Stimulated activated CD8-positive, alpha-beta memory T cell treated with anti-CD3 and anti-CD28 coated beads, Interleukin-15, amount 100 ng/mL, for 48 hours (primary cell): ENCODE results near the gene C3orf20.
A peak's percentile ranks its signal among the peaks of the same experiment; 100 is the strongest.

Experiments
- DNase-seq, 2 donors: peaks; one replicate each; pipeline ENCODE4 v3.0.0-alpha.2; 2020; ENCODE audit warnings: low read depth in 2 of 2

C3orf20 gene

DNA sequence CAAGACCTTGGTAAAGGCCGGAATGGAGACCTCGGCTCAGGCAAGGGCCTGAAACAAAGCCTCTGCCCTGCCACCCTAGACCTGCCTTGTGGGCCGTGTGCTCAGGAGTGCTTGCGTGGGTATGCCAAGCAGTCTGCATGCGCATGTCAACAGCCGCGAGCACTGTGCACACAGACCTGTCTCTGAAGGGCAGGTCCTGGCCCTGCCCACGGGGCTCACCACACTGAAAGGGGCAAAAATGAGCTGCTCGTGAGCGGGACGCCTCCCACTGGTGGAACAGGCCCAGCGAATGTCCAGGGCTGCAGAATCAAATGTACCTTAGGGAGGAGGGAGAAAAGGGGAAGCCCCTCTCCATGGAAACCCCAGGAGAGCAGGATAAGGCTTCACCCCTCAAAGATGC is 99.5 kb downstream of the C3orf20 start:
- DNase-seq, result no peak

DNA sequence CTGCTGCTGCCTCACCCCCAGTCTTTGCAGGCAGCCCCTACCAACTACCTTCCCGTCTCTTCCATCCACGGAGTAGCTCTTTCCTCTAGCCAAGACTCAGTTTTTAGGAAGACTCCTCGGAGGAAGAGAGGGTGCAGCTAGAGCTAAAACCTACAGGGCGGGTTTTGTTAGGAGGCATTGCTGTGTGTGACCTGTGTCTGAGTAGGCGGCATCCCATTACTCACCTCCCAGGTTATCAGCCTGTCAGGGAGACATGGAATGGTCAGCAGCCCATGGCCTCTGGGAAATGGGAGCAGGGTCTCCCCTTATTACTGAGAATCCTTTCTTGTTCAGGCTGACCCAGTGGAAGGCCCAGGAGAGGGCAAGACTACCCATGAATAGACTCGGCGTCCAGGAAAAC is 100.1 kb downstream of the C3orf20 start:
- DNase-seq, result no peak

DNA sequence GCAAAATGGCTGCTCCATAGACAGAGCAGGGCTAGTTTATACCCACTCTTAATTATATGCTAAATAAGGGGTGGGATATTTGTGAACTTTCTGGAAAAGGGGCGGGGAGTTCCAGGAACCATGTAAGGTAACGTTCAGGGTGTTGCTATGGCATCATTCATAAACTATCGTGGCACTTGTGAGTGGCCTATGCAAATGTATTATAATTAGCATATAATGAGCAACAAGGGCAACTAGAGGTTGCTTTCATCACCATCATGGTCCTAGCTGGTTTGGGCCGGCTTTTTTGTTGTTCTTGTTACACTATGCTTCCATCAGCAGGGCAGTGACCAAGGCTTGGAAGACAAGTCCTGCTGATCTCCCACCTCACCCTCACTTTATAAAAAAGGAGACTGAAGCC is 100.6 kb downstream of the C3orf20 start:
- DNase-seq, result no peak

DNA sequence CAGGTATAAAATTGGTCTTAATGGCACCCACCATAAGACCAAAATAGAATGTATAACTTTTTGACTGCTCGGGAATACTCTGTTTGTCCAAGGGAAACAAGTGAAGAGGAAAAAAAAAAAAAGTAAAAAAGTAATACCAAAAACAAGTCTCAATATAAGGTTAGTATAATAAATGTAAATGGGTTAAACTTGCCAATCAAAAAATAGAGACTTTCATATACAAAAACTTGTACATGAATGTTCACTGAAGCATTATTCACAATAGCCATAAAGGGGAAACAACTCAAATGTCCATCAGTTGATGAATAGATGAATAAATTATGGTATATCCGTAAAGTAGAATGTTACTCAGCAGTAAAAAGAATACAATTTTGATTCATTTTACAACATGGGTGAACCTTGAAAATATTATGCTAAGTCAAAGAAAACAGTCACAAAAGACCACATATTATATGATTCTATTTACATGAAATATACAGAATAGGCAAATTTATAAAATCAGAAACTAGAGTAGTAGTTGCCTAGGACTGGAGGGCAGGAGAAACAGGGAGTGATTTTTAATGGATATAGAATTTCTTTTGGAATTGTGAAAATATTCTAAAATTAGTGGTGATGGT is 104.2 kb downstream of the C3orf20 start:
- no peak for DNase-seq

DNA sequence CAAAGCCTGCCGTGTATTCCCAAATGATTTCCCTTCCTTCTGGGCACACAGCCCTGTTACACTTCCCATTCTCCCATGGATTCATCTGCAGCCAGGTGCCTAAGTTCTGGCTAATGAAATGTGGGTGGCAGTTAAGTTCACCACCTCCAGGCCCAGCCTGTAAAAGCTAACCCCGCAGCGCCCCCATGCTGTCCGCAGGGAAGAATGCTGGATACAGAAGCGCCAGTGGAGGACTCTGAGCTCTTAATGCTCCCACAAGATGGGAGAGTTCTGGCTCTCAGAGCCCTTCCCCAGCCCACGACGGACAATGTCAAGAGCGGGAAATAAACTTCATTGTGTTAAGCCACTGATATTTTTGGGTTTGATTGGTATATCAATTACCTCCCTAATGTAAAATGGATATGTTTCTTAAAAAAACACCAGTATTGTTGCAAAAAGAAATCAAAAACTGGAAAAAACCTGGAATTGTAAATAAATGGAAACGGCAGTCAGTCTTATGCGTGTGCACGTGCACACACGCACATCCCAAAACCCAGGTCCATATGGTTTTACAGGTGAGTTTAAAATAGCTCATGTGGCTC is 106.1 kb downstream of the C3orf20 start:
- DNase-seq, result no peak

DNA sequence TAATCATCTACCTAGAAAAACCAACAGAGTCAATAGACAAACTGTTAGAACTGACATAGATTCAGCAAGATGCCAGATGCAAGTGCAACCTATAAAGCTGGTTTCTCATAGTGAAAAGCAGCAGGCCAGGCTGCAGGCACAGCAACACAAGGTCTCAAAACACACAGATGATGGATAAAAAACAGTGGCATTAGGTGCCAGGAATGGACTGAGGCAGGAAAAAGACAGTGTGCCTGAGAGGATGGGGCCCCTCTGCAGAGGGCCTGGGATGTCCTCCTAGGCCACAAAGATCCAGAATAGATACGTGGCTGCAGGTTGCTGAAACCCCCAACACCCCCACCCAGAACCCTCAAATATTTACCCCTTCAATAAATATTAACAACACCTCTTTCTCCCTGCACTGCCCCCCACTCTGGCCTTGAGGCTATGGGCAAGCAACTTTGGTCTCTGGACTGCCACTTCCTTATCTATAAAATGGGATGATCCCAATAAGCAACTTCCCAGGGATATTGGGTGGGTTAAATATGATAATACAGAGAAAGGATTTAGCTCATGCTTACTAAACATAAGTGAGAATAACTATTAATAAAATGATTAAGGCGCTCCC is 108.6 kb downstream of the C3orf20 start:
- no peak for DNase-seq

DNA sequence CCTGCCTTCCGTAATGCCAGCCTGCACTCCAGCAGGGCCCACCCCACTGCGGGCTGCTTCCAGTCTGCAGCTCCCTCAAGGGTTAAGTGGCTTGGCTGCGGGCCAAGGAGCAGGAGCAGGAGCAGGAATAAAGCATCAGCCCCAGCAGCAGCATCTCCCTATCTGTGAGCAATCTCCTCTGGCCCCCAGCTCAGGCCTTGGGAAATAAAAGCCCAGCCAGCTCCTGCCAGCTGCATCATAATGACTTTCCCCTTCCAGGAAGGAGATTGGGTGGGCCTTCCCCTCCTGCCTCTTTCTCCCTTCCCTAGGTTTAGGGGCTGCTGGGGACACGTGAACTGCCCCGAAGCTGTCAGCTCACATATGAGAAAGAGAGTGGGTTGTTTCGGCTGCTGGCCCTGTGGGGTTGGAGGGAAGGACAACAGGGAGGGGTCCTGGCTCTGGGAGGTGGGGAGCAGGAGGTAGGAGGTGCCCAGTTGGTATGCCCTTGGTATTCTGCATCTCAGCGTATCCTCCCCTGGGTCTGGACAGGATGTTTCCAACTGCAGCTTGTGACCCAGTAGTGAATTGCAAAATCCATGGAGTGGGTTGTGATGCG is 109.2 kb downstream of the C3orf20 start:
- no peak for DNase-seq

DNA sequence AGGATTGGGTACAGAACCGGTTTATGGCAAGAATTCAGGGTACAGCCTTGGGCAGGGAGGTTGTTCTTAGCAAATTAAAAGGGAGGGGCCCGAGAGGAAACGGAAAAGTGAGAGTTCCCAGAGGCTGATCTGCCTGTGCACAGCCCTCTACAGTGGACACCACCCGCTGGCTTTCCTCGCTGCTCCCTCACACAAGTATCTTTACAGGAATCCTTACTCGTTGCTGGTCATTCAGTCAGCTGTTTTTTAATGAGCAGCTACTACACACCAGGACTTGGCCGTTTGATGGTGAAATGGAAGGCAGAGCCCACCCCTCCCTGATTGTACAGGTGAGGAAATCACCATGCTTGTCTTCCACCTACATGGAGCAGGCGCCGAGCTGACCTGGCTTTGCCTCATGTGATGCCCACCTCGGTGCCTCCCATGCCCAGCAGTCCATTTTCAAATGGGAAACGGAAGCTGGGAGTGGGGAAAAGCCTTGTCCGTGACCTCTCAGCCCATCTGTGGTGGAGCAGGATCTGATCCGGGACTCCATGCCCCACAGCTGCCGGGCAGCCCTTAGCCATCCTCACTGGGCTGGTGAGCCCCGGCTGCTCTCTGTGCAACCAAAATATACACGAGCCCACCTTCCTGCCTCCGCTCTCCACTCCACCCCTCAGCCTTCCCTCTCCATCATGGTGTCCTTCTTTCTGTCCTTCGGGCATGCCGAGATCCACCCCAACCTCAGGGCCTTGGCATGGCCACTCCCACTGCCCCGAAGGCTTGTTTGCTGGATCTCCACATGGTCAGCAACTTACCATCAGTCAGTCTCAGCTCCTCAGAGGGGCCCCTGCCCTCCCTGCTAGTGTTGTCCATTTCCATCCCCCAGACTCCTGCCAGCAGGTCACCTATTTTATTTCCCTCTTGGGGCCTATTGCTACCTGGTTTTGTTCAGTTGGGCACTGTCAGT is 110.5 kb downstream of the C3orf20 start:
- DNase-seq, result no peak

DNA sequence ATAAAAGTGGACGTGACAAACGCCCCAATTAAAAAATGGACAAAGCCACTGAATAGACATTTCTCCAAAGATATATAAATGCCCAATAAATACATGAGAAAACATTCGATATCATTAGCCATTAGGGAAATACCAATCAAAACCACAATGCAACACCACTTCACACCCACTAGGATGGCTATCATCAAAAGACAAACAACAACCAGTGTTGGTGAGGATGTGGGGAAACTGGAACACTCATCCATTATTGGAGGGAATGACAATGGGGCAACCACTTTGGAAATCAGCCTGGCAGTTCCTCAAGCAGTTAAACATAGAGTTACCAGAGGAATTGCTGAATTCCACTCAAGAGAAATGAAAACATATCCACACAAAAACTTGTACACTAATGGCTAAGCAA is 111.4 kb downstream of the C3orf20 start:
- DNase-seq, result no peak

DNA sequence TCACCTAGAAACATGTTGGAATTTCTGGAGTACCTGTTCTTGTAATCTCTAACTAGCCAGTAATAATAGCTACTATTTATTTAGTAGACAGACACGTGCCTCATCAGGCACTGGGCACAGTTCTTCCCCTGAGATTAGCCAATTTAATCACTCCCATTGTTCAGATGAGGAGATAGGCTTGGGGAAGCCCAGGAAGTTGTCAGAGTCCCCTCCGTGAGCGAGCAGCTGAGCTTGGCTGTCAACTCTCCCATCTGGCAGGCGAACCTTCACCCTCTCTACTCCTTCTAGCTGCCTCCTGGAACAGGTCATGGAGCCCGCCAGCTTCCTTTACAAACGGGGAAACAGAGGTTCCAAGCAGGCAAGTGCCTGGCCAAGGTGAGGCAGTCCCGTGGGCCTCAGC is 112.7 kb downstream of the C3orf20 start:
- no peak for DNase-seq

DNA sequence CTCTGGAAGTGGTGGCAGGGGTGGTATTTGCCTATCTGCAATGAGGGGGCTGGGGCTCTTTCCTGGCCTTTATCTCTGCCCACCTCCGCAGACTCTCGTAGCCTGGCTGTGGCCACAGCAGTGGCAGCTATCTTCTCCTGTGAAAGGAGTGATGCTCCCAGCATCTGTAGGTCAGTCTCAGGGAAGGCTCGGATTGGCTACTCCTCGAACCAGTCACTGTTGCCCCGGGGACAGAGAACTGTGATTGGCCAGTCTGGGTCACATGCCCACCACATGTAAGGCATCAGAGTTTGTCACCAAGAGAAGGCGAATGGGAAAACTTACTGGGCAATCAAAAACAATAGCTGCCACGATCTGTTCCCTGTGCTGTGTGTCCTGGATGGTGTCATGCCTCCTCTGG is 113.7 kb downstream of the C3orf20 start:
- DNase-seq, result no peak

DNA sequence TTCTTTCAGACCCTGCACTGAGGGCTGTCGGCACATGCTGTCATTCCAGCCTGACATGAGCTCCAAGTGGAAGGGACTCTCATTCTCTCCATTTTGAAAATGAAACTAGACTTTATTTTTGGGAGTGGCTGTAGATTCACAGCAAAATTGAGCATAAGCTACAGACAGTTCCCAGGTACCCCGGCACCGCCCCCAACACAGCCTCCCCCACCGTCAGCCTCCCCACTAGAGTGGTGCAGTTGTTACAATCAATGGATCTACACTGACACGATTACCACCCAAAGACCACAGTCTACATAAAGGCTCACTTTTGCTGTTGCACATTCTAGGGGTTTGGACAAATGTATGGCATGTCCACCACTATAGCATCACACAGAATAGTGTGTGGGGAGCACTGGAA is 114.3 kb downstream of the C3orf20 start:
- no peak for DNase-seq

DNA sequence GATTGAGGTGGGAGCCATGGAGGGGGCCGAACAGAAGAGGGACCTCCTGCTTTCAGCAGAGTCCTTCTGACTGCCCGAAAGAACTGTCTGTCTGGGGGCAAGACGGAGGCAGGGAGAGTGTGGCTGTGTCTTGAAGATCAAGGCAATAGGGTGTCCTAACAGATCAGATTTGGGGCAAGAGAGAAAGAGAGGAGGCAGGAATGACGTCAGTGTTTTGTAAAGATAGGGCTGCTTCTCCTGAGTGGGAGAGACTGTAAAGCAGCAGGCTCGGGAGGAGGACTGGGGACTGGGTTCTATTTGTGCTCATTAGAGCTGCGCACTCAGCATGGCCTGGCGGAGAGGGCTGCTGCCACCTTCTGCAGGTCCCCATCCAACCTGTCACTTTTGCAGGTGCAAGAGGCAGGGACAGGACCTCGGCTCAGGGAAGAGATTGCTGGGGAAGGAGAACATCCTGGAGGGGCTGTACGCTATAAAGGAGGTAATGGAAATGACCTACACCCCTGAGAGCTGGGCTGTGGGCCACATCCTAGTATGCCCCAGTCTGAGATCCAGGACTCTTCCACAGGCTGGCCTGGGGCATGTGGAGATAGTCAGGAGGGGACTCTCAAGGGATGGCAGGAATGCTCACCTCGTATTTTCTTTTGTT is 114.8 kb downstream of the C3orf20 start:
- no peak for DNase-seq

DNA sequence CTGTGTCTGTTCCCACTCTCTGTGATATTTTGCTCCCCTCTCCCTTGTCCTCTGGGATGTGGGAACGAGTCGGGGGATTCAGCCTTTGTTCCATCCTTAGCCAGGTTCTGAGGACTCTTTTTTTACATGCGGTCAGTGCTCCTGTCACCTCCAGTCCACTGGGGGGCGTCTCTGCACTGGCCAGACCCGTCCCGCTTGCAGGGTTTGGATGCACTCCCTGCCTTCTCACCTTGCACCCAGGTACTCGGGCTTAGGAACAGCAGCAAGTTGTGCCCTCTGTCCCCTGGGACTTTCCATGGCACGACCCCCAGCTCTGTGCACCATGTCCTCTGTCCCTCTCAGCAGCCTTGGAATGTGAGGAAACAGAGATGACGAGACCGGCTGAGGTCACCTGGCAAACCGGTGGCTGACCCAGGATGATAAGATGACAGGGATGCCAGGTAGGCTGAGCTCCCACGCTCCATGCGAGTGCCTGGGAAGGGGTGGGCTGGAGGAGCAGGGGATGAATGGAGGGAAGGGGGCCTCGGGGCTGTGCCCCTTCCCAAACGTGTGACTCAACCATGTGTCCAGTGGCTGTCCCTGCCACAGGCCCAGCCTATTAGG is 116.5 kb downstream of the C3orf20 start:
- peak; percentile 21 to 22 for DNase-seq

DNA sequence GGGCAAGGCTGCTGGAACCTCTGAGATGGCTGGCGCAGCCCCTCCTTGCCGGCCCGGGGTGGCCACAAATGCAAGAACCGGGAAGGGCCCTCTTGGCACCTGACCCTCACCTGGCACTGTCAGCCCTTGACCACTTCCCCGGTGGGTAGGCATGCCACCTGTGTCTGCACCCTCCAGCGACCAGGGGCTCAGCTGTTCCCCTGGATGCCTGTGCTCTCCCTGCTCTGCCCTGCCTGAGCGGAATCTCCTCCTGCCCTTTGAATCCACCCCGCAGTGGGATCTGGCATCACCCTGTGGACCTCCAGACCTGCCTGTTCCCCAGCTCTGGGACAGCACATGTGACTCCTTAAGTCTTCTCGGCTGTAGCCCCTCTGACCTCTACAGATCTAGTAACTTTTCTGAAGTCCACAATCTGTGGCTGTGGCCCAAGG is 117.8 kb downstream of the C3orf20 start:
- no peak for DNase-seq

DNA sequence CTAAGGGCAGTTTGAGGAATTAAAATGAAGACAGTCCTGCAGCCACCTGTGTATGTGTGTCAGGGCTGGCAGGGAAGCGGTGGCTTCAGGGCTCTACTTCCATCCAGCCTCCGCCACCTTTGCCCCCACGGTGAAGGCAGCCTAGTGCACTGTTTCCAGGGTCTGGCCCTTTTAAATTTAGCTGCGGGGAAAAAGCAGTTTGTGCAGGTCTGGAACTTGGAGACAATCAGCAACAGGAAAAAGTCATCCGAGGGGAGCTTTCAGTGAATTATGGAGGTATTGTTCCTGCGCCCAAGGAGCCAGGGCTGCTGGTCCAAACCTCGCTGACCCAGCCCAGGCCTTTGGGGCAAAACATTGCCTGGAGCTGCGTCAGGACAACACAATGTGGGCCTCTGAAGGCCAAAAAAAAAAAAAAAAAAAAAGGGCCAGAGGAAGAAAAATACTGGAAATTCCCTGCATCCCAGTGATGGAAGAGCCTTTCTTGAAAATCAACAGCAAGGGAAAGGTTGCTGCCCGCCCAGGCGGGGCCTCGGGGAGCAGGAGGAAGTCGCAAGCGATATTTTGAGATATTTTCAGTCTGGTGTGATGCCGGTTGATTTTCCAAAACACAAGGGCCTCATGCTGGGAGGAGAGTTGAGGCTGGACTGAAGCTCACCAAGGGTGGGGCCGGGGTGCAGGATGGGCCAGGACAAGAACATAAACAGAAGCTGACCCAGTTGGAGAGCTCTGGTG is 118.4 kb downstream of the C3orf20 start:
- DNase-seq, result no peak

DNA sequence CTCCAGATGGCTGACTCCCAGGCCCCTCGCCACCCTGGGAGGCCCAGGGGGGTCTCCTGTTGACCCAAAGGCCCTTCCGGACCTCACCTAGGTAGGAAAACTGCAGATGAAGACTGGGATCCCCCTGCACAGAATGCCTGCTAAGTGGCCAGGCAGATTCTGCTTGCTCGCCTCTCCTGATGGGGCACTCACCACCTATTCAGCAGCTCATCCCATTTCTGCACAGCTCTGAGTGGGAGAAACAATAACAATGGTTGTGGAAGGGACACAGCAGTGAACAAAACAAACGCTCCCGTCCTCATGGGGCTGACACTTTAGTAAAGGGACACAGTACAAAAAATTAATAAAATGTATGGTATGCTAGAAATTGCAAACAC is 118.9 kb downstream of the C3orf20 start:
- no peak for DNase-seq

DNA sequence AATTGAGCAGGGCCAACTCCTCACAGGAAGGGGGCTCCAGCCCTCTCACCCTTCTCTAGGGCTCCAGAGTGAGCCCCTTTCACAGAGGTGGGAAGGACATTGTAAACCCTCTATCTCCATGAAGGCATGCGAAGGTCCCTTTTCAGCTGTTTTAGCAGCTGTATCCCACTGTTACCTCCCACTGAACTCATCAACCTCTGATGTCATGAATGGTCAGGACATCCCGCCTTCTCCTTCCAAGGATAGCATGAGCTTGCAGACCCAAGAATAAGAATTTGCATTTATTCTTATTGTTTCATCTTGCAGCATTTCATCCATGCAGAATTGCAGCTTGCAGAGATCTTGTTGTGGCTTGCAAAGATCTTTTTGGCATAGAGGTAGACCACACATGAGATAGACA is 119.5 kb downstream of the C3orf20 start:
- DNase-seq, result no peak

DNA sequence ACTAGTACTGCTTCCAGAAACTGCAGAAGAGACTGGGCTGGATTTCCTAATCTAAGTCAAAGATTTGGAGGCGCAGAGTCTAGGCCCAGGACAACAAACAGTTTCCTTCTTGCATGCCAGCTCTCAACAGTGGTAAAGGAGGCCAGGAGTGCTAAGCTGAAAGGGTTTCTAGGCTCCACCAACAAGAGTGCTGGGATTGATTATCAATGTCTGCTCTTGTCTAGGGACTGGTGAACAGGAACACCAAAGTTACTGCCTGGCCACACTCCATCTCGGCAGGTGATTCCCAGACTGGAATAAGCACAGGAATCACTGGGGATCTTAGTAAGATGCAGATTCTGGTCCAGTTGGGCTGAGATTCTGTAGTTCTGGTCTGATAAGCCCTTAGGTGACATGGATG is 121.1 kb downstream of the C3orf20 start:
- DNase-seq, result no peak

DNA sequence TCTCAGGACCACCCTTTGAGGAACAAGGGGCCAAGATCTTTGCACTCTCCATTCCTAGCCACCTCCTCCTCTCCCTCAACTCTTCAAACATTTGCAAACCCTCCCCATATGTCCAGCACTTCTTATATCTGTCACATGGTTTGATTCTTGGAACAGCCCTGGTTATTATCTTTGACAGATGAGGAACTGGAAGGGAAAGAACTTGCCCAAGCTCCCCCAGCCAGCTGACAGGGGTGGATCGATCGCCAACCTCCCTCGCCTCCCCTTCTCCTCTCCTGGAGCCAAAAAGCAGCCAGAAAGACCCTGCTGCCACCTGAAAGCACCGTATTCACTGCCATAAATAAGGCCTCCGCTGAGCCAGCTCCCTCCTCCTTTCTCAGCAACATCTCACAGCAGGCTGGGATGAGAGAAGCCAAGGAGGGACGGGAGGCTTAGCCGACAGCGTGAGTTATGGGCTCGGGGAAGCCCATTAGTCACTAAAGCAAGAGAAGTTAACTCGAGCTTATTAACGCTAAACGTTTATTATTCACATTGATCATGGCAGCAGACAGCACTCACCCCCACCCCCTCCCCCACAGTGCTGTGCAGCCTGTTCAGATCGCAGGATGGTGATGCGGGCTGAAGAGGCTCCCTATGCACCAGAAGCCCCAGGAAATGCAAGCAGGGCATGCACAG is 121.6 kb downstream of the C3orf20 start:
- no peak for DNase-seq
